CD14-positive monocyte (primary cell): Measurements from ENCODE around the gene TDRD9. TPM values are rescaled to one million over a fixed set of nuclear protein-coding genes. Genes with fewer than 3 reads are reported as not detected.

Experiments
- DNase-seq, 3 donors: peaks; one replicate each; pipeline ENCODE4 v3.0.0-alpha.2; 2011 to 2022
- H2AFZ ChIP-seq: 2 replicates; pipeline ENCODE4 v1.6.0; 2012; ENCODE audit warnings: mild to moderate bottlenecking, low read depth, low read length, inconsistent platforms; ENCODE audit not compliant: insufficient read depth, poor library complexity, severe bottlenecking
- H3K27ac ChIP-seq, 2 donors: 1 replicate in 1 of 2; 2 replicates in 1 of 2; pipeline ENCODE4 v1.5.1; 2012 to 2013; ENCODE audit warnings: low read length in 2 of 2, control low read depth in 1 of 2, inconsistent platforms in 1 of 2, low read depth in 1 of 2, mild to moderate bottlenecking in 1 of 2
- H3K27me3 ChIP-seq, 2 donors: one replicate each; pipeline versions ENCODE4 v1.6.0 to v1.6.1; 2011 to 2013; ENCODE audit warnings: low read length in 2 of 2; ENCODE audit not compliant: control insufficient read depth in 2 of 2, insufficient read depth in 2 of 2
- H3K36me3 ChIP-seq, 2 donors: replicated peaks in 1 of 2; 1 replicate in 1 of 2; 2 replicates in 1 of 2; pipeline versions ENCODE4 v1.5.1 to v1.6.1; 2012 to 2013; ENCODE audit warnings: low read length in 2 of 2, control low read depth in 1 of 2, inconsistent platforms in 1 of 2, mild to moderate bottlenecking in 1 of 2; ENCODE audit not compliant: insufficient read depth in 2 of 2, control insufficient read depth in 1 of 2
- H3K4me1 ChIP-seq, 2 donors: 1 replicate in 1 of 2; 2 replicates in 1 of 2; pipeline versions ENCODE4 v1.5.1 to v1.6.1; 2012 to 2013; ENCODE audit warnings: low read length in 2 of 2, control low read depth in 1 of 2, inconsistent platforms in 1 of 2, mild to moderate bottlenecking in 1 of 2, moderate library complexity in 1 of 2; ENCODE audit not compliant: insufficient read depth in 2 of 2, control insufficient read depth in 1 of 2
- H3K4me2 ChIP-seq: replicated peaks from 2 replicates; pipeline ENCODE3; 2012; ENCODE audit warnings: low read length, moderate library complexity, mild to moderate bottlenecking; ENCODE audit not compliant: poor library complexity, severe bottlenecking; ENCODE audit errors: extremely low read depth
- H3K4me3 ChIP-seq, 3 experiments: fragments of 200-600 bp in 1 of 3; sonication (generic) in 1 of 3; replicated peaks in 1 of 3; 1 replicate in 2 of 3; 2 replicates in 1 of 3; pipeline ENCODE4 v1.5.1; 2011 to 2013; ENCODE audit warnings: low read length in 3 of 3, mild to moderate bottlenecking in 3 of 3, control low read depth in 2 of 3, low read depth in 2 of 3, inconsistent platforms in 1 of 3, moderate library complexity in 1 of 3
- H3K79me2 ChIP-seq: 2 replicates; pipeline ENCODE4 v1.6.0; 2012; ENCODE audit warnings: mild to moderate bottlenecking, control low read depth, inconsistent platforms, low read length, moderate library complexity; ENCODE audit not compliant: insufficient read depth
- H3K9ac ChIP-seq: 2 replicates; pipeline ENCODE4 v1.6.0; 2017; ENCODE audit warnings: low read length, mild to moderate bottlenecking; ENCODE audit not compliant: insufficient read depth, poor library complexity, severe bottlenecking
- H3K9me3 ChIP-seq, 2 donors: replicated peaks in 1 of 2; 1 replicate in 1 of 2; 2 replicates in 1 of 2; pipeline versions ENCODE4 v1.5.1 to v1.6.1; 2012 to 2013; ENCODE audit warnings: low read length in 2 of 2, control low read depth in 1 of 2; ENCODE audit not compliant: control insufficient read depth in 1 of 2, insufficient read depth in 1 of 2
- H4K20me1 ChIP-seq: 2 replicates; pipeline ENCODE4 v1.6.0; 2012; ENCODE audit warnings: mild to moderate bottlenecking, low read length, control low read depth, moderate library complexity; ENCODE audit not compliant: insufficient read depth
- H3K27ac Mint-ChIP-seq, 7 donors: one replicate each; pipeline ENCODE4 v1.8.0; 2020; ENCODE audit warnings: mild to moderate bottlenecking in 7 of 7, mixed read lengths in 7 of 7, moderate library complexity in 6 of 7, inconsistent platforms in 2 of 7
- H3K27me3 Mint-ChIP-seq, 3 donors: one replicate each; pipeline ENCODE4 v1.8.0; 2021 to 2022; ENCODE audit warnings: low read depth in 3 of 3, mild to moderate bottlenecking in 3 of 3, mixed read lengths in 3 of 3, moderate library complexity in 3 of 3, inconsistent platforms in 1 of 3
- H3K36me3 Mint-ChIP-seq, 2 donors: one replicate each; pipeline ENCODE4 v1.8.0; 2020; ENCODE audit warnings: mixed read lengths in 2 of 2, inconsistent platforms in 1 of 2, mild to moderate bottlenecking in 1 of 2
- H3K4me1 Mint-ChIP-seq: one replicate; pipeline ENCODE4 v1.8.0; 2020; ENCODE audit warnings: mild to moderate bottlenecking, mixed read lengths
- H3K4me3 Mint-ChIP-seq, 2 donors: one replicate each; pipeline ENCODE4 v1.8.0; 2020; ENCODE audit warnings: mild to moderate bottlenecking in 2 of 2, mixed read lengths in 2 of 2, moderate library complexity in 1 of 2
- H3K9me3 Mint-ChIP-seq, 7 donors: one replicate each; pipeline ENCODE4 v1.8.0; 2020 to 2022; ENCODE audit warnings: mixed read lengths in 7 of 7, mild to moderate bottlenecking in 6 of 7, moderate library complexity in 6 of 7, inconsistent platforms in 2 of 7
- WGBS: methylation state at CpG from one replicate; pipeline ENCODE4 v1.1.5; 2013; ENCODE audit warnings: missing lambda C conversion rate; ENCODE audit not compliant: insufficient coverage; 5-methylcytosine and 5-hydroxymethylcytosine counted together
- intact Hi-C, 2 donors: fragments of 100-400 bp; cut with micrococcal nuclease; formaldehyde crosslinking; loops; one replicate each; pipeline versions ENCODE4 v1.15.0 to v1.15.1; 2023
- polyA plus RNA-seq, 3 donors: library from polyadenylated mRNA; depleted of rRNA in 1 of 3; unstranded in 2 of 3; stranded (reverse) in 1 of 3; fragments of 300-500 nt in 2 of 3; fragments of >200 nt in 1 of 3; fragmentation: Illumina TruSeq in 2 of 3; gene quantifications; 1 replicate in 2 of 3; 2 replicates in 1 of 3; pipeline ENCODE4 v1.2.3, GENCODE V29; 2012 to 2021
- TF ChIP-seq, protein P1 (sequence below): fragments of 200-600 bp; IDR thresholded peaks from one replicate; pipeline ENCODE4 v1.8.0; 2022; ENCODE audit warnings: antibody characterized with exemption, mild to moderate bottlenecking

TDRD9 gene
- polyA plus RNA-seq, 3 donors, result 7.6 to 12.1 (median 11.8) TPM

DNA sequence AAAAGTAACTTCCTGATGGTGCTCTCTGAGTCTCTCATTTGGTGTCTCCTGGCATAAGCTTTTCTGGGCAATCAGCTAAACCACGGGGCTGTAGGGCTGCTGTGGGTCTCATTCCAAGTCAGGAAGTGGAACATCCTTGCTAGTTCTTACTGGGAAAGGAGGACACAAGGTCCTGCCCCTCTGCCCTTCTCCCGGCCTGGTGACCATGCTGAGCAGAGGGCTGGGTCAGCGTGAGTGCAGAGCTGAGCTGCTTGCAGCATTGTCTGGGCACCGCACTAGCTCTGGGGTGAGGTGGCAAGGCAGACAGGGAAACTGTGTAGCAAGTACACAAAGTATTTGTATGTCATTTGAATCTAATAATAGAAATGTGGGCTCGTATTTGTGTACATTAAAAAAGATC lies 112.3 kb downstream of the TDRD9 start:
- no peak overlapping the region for H3K9ac ChIP-seq
- H2AFZ ChIP-seq, result no peak overlapping the region
- H3K4me1 ChIP-seq, result no peaks in the 10 kb centered on the region
- H3K4me3 ChIP-seq, result no peak overlapping the region
- no peak overlapping the region for H3K4me3 Mint-ChIP-seq
- TF ChIP-seq, protein P1, sequence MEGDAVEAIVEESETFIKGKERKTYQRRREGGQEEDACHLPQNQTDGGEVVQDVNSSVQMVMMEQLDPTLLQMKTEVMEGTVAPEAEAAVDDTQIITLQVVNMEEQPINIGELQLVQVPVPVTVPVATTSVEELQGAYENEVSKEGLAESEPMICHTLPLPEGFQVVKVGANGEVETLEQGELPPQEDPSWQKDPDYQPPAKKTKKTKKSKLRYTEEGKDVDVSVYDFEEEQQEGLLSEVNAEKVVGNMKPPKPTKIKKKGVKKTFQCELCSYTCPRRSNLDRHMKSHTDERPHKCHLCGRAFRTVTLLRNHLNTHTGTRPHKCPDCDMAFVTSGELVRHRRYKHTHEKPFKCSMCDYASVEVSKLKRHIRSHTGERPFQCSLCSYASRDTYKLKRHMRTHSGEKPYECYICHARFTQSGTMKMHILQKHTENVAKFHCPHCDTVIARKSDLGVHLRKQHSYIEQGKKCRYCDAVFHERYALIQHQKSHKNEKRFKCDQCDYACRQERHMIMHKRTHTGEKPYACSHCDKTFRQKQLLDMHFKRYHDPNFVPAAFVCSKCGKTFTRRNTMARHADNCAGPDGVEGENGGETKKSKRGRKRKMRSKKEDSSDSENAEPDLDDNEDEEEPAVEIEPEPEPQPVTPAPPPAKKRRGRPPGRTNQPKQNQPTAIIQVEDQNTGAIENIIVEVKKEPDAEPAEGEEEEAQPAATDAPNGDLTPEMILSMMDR, result no peak
- no peak overlapping the region for H3K27ac Mint-ChIP-seq
- WGBS, result 77% methylated on average over 4 of the region's 5 CpGs
- no peaks in the 10 kb centered on the region for H3K79me2 ChIP-seq
- H3K36me3 ChIP-seq, result peaks cover 4 to 57% of the 10 kb centered on the region in 2 donors
- no peaks in the 10 kb centered on the region for H3K9me3 ChIP-seq
- no peak overlapping the region for H3K27ac ChIP-seq
- DNase-seq, result no peak
- H4K20me1 ChIP-seq, result no peaks in the 10 kb centered on the region
- peaks cover 0 to 3% (median 0%) of the 10 kb centered on the region in 7 donors for H3K9me3 Mint-ChIP-seq
- H3K4me2 ChIP-seq, result no peak overlapping the region
- peaks cover 0 to 4% (median 2%) of the 10 kb centered on the region in 3 donors for H3K27me3 Mint-ChIP-seq
- H3K27me3 ChIP-seq, result no peaks in the 10 kb centered on the region
- intact Hi-C loops, result no loop called here
- peaks cover 65 to 90% of the 10 kb centered on the region in 2 donors for H3K36me3 Mint-ChIP-seq
- H3K4me1 Mint-ChIP-seq, result no peaks in the 10 kb centered on the region

DNA sequence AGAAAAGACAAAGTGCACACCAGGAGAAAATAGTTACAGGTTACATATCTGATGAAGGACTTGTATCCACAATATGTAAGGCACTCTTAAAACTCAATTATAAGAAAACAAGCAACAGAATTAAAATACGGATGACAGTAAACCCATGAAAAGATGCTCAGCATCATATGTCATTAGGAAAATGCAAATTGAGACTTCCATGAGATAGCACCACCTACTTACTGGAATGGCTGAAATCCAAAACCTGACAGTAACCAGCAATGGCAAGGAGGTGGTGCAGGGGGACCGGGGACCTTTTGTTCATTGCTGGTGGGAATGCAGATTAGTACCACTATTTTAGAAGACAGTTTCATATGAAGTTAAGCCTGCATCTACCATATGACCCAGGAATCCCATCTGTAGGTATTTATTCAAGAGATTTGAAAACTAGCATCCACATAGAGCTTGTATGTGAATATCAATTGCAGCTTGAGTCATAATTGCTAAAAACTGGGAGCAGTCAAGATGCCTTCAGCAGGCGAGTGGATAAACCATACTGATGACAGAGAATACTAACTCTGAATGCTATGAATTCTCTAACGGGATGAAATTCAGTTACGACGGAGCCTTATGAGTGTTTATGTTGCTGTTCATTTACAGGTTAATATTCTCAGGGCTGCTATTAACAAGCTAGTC lies 113.3 kb downstream of the TDRD9 start:
- Mint-ChIP-seq H3K36me3 (peaks cover 63 to 91% of the 10 kb centered on the region in 2 donors), H3K4me3 (no peak overlapping the region)

More for the DNA sequence above, 113.3 kb downstream of the TDRD9 start:
- no peak overlapping the region for H2AFZ ChIP-seq
- no peak overlapping the region for H3K4me3 ChIP-seq
- DNase-seq, result no peak
- no peaks in the 10 kb centered on the region for H3K4me1 ChIP-seq
- intact Hi-C loops, result no loop called here
- WGBS, result 92% methylated on average over 4 of the region's 6 CpGs
- H3K4me2 ChIP-seq, result no peak overlapping the region
- TF ChIP-seq, protein P1, result no peak
- H3K27ac ChIP-seq, result no peak overlapping the region
- Mint-ChIP-seq H3K9me3 (peaks cover 0 to 3% (median 0%) of the 10 kb centered on the region in 7 donors), H3K27me3 (peaks cover 0 to 6% (median 2%) of the 10 kb centered on the region in 3 donors), H3K4me1 (no peaks in the 10 kb centered on the region), H3K27ac (no peak overlapping the region)
- H3K9ac ChIP-seq, result no peak overlapping the region
- H4K20me1 ChIP-seq, result no peaks in the 10 kb centered on the region
- no peaks in the 10 kb centered on the region for H3K79me2 ChIP-seq
- no peaks in the 10 kb centered on the region for H3K27me3 ChIP-seq
- no peaks in the 10 kb centered on the region for H3K9me3 ChIP-seq
- H3K36me3 ChIP-seq, result peaks cover 4 to 51% of the 10 kb centered on the region in 2 donors
